GM12892 (cell line): ENCODE measurements around the gene DCTN5.

ENCODE experiments used
- POLR2A ChIP-seq: IDR thresholded peaks from 2 replicates; pipeline ENCODE4 v1.6.1; 2011; ENCODE audit warnings: low read depth, low read length, control low read depth
- POLR2AphosphoS5 ChIP-seq: IDR thresholded peaks from 2 replicates; pipeline ENCODE4 v1.6.1; 2011; ENCODE audit warnings: low read depth, low read length, control low read depth

DNA sequence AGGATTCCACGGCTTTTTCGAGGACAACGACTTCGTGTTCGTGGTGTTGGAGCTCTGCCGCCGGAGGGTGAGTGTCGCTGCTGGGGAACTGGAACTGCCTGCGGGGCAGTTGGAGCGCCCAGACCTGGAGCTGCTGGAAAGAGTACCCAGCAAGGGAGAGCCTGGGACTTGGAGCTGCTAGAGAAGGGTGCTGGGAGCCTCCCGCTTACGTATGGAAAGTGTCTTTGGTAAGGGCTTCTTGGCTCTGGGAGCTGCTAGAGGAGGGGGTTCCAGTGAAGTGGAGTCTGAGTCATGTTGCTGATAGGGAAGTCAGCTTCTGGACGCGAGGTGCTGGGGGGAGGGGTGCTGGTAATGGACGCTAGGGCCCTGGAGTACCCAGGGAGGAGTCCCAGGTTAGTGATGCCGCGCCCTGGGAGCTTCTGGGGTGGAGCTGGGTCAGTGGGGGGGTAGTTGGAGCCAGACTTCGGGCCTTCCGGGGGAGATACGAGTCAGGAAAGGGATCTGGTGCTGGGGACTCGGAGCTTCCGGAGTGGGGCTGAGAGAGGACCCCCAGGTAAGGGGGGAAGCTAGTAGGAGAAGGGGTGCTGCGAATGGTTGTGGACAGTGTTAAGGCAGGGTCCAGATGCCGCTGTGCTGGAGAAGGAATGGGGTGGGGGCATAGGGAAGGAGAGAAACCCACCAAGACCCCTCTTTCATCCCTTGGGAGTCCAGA, 38.2 kb downstream of the DCTN5 start:
- TF ChIP-seq POLR2A (no peak), POLR2AphosphoS5 (no peak)
